HG03175 (cell line): ENCODE results near the gene RAB40B.

Source experiments
- ATAC-seq: cut with Tn5 transposase; IDR thresholded peaks from one replicate; pipeline ENCODE4 v1.9.1; 2021; ENCODE audit warnings: mild to moderate bottlenecking, moderate library complexity; ENCODE audit not compliant: unreplicated experiment

The RAB40B gene

GRCh38 chr17:82670661-82671450 lies 27.6 kb downstream of the RAB40B start:
- no peak for ATAC-seq

GRCh38 chr17:82668631-82669099 lies 29.8 kb downstream of the RAB40B start:
- no peak for ATAC-seq

- no peak for ATAC-seq
Observed at GRCh38 chr17:82668024-82668630, 30.4 kb downstream of the RAB40B start.

DNA sequence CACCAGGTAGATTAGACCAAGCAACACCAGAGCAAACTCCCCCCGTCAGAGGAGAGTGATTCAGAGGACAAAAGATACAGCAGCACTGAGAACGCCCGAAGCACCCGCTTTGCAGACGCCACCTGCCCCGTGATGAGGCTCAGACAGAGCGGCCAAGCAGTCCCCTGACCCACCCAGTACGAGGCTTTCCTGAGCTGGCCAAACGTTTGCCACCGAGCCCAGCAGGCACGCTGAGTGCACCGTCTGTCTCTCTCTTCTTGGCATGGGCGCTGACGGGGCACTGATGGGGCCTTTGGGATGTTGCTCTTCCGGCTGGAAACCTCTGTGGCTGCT lies 30.9 kb downstream of the RAB40B start:
- ATAC-seq: no peak

DNA sequence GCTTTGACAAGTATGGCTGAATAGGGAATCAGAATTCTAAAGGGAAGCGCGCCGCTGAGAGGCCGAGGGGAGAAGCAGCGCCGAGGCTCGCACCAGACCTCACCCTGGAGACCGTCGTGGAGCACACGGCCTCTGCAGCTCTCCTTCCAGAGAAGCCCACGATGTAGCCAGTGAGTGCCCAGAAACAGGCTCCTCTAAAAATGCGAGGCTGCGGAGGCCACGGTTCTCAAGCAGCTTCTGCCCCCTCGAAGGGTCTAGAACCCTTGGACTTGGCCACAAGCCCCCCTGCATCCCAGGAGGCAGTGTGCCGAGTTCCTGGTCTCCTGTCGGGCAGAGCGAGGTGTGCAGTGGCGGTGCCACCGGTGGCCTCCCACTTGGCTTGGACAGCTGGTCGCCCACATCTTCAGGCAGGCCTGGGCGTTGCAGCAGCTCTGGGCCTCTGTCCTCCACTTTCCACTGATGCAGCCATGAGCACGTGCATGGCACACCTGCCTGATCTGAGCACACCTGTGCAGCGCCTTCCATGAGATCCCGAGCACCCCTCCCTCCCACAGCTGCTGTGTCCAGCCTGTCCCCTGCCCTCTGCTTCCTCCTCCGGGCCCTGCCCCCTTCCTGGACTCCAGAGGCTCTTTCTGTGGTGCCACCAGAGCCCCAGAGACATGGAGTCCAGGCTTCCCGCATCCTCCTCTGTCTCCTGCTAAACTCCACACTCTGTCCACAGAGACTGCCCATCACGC lies 31.4 kb downstream of the RAB40B start:
- ATAC-seq: no peak

DNA sequence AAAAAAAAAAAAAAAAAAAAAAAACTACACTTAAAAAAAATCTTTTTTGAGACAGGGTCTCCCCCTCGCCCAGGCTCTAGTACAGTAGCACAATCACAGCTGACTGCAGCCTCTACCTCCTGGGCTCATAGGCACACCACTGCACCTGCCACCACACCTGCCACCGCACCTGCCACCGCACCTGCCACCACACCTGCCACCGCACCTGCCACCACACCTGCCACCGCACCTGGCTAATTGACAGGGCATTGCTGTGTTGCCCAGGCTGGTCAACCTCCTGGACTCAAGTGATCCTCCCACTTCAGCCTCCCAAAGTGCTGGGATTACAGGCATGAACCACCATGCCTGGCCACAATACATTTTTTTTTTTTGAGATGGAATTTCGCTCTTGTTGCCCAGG lies 32.6 kb downstream of the RAB40B start:
- no peak for ATAC-seq

- no peak for ATAC-seq
Observed at GRCh38 chr17:82665217-82665616, 33.3 kb downstream of the RAB40B start.

DNA sequence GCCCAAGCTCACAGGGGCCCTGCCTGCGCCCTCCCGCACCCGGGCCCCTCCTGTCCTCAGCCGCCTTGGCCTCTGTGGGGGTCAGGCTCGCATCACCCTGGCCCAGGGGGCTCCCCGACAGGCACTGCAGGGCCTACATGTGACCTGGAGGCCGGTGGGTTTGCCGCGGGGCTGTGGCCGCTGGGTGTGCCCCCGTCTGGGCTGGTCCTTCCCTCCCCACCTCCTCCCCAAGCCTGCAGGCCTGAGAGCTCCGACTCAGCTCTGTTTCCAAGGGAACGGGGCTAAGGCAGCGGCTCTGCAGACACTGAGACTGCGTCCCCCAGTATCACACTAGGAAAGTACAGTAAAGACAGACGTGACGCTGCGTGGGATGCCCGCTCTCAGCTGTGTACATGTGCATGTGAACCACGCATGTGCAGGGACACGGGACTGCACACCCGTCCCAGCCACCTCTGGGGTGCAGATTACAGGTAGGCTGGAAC lies 33.8 kb downstream of the RAB40B start:
- no peak for ATAC-seq

GRCh38 chr17:82664276-82664575 lies 34.3 kb downstream of the RAB40B start:
- ATAC-seq: no peak

DNA sequence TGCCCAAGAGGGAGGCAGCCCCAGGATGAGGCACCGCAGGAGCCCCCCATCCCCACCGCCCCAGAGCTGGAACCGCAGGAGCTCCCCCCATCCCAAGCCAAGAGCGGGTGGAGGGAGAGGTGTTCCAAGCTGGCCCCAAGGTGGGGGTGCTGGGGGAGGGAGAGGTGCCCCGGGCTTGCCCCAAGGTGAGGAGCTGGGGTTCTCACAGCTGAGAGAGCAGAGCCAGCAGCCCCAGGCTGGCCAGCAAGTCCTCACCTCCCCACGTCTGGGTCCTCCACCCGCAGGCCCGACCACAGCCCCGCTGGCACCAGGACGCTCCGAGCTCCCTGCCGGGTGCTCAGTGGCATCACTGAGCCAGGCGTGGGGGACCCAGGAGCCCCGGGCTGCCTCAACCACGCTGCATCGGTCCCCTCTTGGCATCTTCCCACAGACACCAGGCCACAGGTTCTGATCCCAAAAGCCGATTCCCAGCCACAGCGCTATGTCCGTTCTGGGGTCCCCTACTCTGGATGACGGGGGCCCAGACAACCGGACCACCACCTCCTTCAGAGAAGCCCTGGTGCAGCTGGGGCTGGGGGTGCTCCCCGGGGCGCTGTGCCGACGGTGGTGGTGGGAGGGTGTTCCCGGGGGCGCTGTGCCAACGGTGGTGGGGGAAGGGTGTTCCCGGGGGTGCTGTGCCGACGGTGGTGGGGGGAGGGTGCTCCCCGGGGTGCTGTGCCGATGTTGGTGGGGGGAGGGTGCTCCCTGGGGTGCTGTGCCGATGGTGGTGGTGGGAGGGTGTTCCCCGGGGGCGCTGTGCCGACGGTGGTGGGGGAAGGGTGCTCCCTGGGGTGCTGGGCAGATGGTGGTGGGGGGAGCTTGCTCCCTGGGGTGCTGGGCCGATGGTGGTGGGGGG lies 34.9 kb downstream of the RAB40B start:
- ATAC-seq: no peak

GRCh38 chr17:82662711-82663261 lies 35.7 kb downstream of the RAB40B start:
- no peak for ATAC-seq

DNA sequence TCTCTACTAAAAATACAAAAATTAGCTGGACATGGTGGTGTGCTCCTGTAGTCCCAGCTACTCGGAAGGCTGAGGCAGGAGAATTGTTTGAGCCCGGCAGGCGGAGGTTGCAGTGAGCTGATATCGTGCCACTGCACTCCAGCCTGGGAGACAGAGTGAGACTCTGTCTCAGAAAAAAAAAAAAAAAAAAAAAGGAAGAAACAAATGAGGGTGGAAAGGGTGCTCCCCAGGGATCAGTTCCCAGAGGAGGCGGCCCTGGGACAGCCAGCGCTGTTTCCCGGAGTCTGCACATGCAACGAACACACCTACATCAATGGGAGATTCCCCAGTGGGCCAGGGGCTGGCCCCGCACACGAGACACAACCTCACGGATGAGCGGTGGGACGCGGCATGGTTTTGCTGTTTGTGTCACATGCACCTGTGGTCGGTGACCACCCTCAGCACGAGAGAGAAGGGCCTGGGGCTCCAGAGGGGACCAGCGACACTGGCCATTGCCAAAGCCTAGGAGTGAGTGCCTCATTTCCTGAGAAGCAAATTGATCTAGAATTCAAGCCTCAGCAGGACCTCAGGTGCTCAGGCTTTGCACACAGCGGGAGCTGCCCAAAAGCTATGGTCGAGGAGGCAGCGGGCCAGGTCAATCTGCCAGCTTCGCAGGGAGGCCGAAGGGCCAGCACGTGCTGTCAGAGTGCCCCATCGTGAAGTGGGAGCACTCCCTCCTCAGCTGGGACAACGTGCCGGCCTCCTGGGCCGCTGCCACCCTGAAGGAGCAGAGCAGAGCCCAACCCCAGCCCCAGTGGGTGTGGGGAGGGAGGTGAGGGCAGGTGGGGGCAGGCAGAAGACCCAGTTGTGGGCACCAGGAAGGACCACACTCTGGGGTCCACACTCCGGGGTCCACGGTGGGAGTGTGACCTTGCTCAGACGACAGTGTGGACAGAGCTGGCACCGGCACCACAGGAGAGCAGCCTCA lies 36.5 kb downstream of the RAB40B start:
- no peak for ATAC-seq

DNA sequence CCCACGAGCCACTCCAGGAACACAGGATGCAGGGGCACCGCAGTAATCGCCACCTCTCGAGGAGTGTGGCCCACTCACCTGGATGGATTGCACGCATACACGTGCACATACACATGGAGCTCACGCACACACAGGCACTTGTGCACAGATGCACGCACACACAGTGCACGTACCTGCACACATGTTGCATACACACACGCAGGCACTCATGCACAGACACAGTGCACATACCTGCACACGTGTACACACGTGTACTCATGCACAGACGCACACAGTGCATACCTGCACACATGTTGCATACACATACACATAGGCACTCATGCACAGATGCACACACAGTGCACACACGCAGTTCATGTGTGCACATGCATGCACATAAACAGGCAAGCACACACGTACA lies 38.6 kb downstream of the RAB40B start:
- no peak for ATAC-seq

DNA sequence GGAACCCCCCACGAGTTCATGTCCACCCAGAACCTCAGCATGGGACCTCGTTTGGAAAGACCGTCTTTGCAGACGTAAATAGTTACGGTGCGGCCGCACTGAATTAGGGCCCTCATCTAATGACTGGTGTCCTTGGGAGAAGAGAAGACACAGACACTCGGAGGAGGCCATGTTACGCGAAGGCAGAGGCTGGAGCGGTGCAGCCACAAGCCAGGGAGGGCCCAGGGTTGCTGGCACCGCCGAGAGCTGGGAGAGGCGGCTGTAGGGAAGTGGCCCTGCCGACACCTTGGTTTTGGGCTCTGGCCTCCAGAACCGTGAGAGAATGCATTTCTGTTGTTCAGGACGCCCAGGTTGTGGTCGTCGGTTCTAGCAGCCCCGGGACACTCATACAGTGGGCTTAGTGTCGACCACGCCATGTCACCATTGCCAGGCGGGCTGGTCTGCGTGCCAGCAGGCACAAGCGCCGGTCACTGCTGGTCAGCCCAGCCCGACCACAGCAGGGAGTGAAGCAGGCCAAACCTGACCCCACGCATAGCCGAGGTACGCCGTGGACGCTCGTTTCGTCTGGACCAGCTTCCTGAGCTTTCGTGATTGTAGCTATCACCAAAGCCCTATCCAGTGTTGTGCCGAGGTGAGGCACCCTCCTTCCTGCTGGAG lies 39.6 kb downstream of the RAB40B start:
- no peak for ATAC-seq

DNA sequence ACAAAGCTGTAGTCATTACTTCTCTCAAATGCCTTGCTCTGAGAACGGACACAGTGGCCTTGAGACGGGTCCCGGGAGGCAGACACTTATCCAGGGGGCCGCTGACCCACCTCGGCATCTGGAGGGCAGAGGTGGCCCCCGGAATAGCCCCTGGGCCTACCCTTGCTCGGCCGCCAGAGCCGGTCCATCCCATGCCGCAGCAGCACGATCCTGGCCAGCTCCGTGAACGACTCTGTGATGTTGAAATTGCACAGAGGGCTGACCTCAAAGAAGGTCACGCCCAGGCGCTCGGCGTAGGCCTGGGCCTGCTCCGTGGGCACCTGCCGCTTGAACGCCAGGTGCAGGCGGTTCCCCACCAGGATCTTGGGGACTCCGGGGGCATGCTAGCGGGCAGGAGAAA lies 40.2 kb downstream of the RAB40B start:
- ATAC-seq: no peak

DNA sequence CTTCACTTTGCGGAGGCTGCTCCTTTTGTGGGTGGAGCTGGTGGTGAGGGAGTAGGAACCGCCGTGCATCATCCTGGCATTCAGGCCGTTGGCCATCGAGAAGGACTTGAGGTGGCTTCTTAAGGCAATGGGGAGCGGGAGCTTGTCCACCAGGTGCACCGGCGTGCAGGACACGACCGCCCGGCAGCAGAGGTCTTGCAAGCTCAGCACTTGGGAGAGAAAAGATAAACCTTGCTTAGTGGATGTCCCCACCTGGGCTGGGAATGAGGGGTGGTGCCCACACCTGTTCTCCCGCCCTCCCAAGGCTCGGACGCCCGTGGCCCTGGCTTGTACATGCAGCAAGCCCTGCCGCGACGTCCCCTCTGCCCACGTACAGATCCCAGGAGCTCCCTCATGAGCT lies 40.6 kb downstream of the RAB40B start:
- no peak for ATAC-seq

DNA sequence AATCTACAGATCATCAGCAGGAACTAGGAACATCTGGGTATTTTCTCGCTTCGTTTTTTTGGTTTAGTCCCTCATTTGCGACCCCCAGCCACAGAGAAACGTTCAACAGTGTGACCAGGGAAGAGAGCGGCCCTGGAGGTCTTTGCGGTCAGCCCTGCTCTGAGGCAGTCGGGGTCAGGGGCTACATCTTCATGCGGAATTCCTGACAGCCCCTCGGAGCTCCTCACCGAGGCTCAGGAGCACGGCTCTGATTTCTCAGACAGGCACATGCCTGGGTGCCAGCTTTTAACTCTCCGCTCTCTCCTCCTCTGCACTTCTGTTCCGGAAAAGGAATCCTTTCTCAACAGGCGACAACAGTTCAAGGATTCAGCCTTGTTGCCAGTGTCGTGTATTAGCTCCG lies 42.2 kb downstream of the RAB40B start:
- no peak for ATAC-seq

DNA sequence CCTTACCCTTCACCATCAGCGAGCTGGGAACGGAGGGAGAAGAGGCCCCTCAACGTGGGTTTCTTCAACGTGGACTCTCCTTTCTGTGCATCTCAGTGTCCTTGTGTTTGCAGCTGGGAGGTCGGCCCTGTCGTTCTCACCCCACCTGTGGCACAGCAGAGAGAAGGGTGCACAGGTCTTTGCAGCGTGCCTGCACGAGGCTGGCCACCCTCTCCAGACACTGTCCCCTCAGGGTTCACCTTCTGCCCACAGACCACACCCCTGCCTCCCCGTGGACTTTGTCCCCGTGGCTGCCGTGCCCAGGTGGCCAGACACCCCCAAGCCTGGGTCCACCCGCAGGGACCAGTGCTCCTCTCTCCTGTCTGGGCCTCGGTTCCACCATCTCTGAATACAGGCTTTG lies 43.0 kb downstream of the RAB40B start:
- ATAC-seq: no peak

GRCh38 chr17:82655038-82655479 lies 43.4 kb downstream of the RAB40B start:
- ATAC-seq: no peak
